ENCODE results near the gene IL23R.

DNA sequence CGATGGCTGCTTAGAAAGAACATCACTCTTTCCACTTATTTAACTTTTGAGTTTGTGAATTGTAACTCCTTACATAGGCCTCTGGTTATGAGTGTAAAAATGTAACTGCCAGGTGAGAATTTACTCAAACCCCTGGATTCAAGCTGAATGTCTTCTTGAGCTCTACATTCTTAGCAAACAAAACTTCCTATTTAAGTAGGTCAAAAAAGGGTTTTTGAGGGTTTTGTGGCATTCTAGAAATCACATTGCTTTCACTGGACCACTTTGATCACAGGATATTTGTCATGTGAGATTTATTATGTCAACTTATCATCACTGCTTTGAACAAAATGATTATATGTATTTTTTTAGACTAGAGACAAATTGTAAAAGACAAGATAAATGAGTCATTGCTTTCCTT, 5.7 kb downstream of the IL23R start:
- TF ChIP-seq, protein P1, sequence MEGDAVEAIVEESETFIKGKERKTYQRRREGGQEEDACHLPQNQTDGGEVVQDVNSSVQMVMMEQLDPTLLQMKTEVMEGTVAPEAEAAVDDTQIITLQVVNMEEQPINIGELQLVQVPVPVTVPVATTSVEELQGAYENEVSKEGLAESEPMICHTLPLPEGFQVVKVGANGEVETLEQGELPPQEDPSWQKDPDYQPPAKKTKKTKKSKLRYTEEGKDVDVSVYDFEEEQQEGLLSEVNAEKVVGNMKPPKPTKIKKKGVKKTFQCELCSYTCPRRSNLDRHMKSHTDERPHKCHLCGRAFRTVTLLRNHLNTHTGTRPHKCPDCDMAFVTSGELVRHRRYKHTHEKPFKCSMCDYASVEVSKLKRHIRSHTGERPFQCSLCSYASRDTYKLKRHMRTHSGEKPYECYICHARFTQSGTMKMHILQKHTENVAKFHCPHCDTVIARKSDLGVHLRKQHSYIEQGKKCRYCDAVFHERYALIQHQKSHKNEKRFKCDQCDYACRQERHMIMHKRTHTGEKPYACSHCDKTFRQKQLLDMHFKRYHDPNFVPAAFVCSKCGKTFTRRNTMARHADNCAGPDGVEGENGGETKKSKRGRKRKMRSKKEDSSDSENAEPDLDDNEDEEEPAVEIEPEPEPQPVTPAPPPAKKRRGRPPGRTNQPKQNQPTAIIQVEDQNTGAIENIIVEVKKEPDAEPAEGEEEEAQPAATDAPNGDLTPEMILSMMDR (IDR thresholded peaks at IDR 0.05) = no peak
- no peak for TF ChIP-seq POLR2A (IDR thresholded peaks at IDR 0.05)
